Right kidney (tissue), 1 donor: ENCODE measurements around the gene KIF20A.
"Not testable (repeated sequence)": the region's sequence is repeated elsewhere in the genome, so short reads cannot be mapped to it uniquely, and the experiment has no call there.

Experiments used
- DNase-seq: peaks from one replicate; pipeline ENCODE4 v3.0.0-alpha.2; 2016

KIF20A gene

DNA sequence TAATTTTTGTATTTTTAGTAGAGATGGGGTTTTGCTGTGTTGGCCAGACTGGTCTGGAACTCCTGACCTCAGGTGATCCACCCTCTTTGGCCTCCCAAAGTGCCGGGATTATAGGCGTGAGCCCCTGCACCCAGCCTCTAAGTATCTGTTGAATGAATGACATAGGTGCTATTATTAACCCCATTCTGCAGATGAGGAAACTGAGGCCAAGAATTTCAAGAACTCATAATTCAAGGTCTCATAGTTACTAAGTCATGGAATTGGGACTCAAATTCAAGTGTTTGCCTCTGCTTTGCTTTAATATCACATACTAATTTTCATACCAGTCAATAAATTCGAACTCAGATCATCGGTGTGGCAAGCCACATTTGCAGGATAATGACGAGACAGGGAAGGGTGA is 1.9 kb downstream of the KIF20A start:
- no peak for DNase-seq

DNA sequence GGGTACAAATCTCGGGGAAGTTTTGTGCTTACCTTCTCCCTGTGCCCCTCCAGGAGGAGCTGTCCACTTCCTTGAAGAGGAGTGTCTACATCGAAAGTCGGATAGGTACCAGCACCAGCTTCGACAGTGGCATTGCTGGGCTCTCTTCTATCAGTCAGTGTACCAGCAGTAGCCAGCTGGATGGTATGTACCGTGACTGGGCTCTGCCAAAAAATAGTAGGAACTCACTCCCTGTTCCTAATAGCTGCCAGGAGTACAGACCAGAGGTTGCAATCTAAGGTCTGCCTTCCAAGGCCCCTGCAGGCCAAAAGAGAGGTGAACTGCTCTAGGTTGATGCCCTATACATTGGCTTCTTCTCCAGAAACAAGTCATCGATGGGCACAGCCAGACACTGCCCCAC is 3.9 kb downstream of the KIF20A start:
- DNase-seq: no peak

DNA sequence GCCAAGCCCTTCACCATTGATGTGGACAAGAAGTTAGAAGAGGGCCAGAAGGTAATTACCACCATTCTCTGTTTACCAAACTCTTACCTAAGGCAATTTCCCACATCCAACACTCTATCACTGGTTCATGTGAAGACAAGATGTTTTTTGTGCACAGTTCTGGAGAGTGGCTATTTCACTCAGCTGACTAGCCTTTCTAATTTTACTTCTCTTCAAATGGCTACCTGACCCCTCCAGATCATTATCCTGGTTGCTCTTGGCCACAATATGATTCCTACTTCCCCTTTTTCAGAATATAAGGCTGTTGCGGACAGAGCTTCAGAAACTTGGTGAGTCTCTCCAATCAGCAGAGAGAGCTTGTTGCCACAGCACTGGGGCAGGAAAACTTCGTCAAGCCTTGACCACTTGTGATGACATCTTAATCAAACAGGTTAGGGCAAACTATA is 7.1 kb downstream of the KIF20A start:
- no peak for DNase-seq

DNA sequence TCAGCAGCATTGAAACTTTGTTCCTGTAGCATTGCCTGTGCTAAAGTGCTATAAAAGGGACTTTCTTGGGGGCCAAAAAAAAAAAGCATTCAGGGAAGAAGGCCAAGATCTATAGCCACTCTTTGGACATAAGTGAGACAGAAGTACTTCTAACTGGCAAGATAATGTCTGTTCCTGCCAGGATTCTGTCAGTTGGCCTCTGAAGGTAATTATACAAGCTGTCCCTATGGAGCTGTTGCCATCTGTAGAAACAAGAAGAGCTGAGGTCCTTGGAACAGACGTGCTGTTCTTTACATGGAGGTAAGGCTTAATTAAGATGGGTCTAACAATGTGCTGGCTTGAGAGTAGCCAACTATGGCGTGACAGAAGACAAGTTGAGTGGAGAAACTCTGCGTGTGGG is 9.7 kb downstream of the KIF20A start:
- DNase-seq: no peak

DNA sequence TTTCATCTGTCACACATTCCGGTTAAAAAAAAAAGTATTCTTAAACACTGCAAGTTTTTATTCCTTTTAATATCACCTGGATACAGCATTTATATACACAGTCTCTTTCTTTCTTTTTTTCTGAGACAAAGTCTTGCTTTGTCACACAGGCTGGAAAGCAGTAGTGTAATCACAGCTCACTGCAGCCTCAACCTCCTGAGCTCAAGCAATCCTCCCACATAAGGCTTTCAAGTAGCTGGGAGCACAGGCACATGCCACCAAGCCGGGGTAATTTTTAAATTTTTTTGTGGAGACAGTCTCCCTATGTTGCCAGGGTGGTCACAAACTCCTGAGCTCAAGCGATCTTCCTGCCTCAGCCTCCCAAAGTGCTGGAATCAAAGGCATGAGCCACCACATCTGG is 13.9 kb downstream of the KIF20A start:
- no peak for DNase-seq

DNA sequence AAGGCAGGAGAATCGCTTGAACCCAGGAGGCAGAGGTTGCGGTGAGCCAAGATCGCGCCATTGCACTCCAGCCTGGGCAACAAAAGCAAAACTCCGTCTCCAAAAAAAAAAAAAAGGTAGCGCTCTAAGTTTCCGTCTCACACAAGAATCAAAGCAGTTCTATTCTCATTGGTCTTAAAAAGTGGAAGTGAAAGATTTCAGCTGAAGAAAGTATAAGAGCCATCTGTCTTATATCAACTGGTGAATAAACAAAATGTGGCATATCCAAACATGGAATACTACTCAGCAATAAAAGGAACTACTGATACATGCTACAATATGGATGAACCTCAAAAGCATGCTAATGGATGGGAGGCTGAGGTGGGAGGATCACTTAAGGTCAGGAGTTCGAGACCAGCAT is 14.9 kb downstream of the KIF20A start:
- DNase-seq: not testable (repeated sequence)

DNA sequence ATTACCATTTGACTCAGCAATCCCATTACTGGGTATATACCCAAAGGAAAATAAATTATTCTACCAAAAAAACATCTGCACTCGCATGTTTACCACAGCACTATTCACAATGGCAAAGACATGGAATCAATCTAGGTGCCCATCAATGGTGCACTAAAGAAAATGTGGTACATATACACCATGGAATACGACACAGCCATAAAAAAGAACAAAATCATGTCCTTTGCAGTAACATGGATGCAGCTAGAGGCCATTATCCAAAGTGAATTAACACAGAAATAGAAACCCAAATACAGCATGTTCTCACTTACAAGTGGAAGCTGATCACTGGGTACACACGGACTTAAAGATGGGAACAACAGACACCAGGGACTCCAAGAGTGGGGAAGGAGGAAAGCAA is 32.1 kb downstream of the KIF20A start:
- DNase-seq: no peak

DNA sequence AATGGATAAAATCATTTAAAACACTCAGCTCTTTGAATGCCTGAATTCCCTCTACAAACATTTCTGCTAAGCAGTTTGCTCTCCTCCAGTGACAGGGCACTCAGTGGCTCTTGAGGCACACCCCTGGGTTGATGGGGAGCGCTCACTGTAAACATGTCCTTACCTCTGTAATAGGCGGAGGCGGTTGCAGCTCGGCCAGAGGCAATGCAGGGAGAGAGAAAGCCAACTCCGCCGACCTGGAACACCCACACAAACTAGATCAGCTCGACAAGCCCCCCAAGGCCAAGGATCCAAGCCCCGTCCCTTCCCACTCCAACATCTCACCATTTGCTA is 33.9 kb downstream of the KIF20A start:
- no peak for DNase-seq

DNA sequence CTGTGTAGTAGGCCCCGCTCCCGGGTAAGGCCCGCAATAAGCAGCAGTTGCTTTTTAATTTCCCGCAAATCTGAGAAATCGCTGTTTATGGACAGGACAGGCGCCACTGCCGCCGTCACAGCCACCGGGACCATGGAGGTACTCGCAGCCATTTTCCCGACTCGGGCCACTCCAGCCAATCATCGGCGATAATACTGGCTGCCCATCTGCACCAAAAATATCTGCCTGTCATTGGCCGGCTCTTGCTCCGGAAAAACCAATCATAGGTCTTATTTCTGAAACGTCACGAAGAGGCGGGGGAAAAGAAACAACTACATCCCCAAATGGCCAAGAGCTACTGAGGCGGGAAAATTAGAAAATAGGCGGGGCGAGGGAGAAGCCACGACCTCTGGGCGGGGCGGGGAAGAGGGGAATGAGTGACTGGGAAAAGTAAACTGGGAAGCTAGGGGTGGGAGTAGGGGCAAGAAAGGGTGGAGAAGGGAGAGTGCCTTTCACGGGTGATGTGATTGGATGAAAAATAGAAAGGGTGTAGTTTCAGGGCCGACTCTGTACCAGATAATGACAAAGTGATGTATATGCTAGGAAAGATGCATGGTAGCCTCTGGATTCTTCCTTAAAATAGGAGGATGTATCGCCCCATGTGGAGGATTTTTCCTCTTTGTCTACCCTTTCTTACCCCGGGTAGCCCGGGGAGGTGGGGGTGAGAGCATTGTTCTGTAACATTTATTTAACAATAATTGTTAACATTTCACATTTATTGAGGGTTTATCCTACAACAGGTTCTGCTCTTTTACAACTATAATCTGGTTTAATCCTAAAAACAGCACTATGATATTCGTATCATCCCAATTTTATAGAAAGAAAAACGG is 34.5 kb downstream of the KIF20A start, which contains the start of gene CDC23:
Gene CDC23 (minus strand): TSS at position 163 of the 869 bp plus-strand sequence. CDS start 11 bp downstream, at position 152.
- DNase-seq: peak; percentile 80

DNA sequence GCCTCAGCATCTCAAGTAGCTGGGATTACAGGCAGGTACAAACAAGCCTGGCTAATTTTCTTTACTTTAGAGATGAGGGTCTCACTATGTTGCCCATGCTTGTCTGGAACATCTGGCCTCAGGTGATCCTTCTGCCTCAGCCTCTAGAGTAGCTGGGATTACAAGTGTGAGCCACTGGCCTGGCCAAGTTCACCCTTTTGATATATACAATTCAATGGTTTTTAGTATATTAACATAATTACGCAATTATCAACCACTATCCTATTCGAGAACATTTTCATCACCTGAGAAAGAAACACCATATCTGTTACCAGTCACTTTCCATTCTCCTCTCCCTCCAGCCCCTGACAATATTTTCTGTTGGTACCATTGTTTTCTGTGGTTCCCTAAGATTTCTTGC is 37.9 kb downstream of the KIF20A start:
- no peak for DNase-seq

DNA sequence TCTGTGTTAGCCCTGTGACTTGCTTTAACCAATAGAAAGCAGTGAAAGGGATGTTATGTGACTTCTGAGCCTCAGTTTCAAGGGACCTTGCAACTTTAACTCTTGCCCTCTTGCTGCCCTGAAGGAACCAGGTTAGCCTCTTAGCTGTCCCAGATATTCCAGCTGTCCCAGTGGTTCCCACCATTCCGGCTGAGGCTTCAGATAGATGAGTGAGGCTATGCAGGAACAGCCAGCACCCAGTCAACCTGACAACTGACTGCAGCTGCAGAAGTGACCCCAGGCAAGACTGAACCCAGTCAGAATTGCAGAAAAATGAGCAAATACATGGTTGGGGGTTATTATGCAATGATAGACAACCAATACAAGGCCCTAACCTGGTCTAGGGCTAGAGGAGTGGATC is 44.6 kb downstream of the KIF20A start:
- DNase-seq: no peak

DNA sequence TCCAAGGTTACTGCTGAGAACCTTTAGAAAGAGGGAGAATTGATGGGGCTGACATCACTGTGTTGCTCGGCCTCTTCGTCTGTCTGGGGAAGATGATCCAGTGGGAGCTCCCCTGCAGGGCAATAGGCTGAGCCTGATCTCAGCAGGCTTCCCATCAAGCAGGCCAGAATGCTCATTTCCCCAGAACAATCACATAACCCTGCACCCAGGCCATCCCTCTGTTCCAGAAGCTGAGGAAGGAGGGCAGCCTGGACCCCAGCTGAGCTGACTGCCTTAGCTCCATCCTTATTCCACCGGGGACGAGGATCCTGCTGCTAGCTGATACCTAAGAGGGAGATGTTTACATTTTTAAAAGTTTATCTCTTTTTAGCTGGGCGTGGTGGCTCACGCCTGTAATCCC is 45.8 kb downstream of the KIF20A start:
- no peak for DNase-seq

DNA sequence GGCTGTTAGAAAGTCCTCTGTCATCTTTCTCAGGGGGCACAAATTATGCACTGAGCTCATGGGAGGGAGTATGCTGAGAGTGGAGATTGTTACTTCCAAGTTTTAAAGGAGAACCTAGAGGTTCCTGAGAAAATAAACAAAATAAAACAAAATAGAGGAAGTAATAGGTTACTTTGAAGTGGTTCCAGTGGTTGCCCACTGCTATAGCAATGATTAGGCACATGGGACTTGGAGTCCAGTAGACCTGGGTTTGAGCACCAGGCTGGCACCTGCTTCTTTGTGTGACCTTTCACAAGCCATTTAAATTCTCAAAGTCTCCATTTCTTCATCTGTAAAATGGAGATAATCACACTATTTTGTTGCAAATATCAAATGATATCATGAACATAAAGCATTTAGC is 48.0 kb downstream of the KIF20A start:
- no peak for DNase-seq

DNA sequence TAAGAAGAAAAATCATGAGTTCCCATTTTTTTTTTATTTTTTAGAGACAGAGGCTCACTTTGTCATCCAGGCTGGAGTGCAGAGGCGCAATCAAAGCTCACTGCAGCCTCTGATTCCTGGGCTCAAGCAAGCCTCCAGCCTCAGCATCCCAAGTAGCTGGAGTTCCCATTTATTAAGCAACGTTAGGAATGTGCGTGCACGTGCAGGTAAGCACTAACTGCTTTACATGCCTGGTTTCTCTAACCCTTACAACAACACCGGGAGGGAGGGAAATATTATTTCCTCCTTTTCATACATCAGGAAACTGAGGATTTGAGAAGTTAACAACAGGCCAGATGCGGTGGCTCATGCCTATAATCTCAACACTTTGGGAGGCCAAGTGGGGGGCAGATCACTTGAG is 50.5 kb downstream of the KIF20A start:
- no peak for DNase-seq

DNA sequence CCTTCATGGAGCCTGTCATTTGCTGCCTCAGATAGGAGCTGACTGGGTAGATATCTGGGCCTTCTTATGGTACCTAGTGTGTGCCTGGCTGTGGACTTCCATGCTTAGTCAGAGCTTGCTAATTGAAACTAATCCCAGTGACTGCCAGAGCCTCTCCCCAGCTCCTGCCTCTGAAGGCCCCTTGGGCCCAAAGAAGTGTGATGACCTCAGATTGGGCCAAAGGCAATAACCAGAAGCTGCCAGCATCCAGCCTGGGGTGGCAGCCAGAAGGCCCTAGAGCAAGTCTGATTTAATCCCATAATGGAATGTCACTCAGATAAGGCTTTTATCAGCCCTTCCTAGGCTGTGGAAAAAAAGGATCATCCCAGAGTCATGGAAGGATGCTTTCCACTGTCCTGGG is 51.3 kb downstream of the KIF20A start:
- no peak for DNase-seq

DNA sequence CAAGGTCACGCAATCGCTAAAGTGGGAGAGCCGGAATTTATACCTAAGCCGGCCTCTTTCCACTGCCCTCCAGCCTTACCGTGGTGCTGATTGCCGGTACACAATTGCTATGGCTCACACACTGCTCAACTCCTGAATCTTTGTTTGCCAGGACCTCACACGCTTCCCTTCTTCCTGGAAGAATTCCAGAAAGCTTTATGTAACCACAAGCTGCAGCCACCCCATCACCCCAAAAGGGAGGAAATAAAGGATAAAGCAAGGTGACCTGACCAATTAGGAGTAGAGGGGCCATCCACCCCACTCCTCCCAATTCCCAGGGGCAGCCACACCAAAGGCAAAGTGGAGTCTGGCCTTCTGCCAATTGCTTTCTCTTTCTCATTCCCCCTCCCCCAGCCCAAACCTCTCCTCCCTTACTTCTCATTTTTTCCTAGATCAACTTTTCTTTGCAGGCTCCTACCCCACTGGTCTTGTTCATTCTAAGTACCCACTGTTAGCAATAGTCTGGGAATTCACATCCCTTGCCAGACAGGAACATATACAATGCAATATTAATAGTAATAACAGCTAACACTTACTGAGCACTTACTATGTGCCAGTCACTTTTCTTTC is 52.2 kb downstream of the KIF20A start:
- no peak for DNase-seq

DNA sequence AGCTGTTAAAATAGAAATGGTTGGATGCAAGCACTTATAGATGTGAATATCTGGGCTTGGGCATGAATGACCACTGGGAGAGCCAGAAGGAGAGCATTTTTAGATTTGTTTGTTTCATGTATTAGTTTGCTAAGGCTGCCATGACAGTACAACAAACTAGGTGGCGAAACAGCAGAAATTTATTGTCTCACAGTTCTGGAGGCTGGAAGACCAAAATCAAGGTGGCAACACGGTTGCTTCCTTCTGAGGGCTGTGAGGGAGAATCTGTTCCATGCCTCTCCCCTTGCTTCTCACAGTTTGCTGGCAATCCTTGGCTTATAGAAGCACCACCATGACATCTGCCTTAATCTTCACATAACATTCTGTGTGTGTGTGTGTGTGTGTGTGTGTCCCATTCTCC is 54.4 kb downstream of the KIF20A start:
- no peak for DNase-seq

DNA sequence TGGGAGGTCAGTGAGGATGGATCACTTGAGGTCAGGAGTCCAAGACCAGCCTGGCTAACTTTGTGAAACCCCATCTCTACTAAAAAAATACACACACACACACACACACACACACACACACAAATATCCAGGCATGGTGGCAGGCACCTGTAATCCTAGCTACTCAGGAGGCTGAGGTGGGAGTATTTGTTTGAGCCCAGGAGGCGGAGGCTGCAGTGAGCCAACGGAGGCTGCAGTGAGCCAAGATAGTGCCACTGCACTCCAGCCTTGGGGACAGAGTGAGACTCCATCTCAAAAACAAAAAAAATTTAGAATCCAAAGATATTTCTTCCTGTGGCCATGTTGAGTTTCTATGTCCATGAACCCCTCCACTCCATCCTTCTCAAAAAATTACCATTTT is 55.7 kb downstream of the KIF20A start:
- DNase-seq: no peak
